Keratinocyte (primary cell): Measurements from ENCODE around the gene KCNF1. TPM values are rescaled to one million over a fixed set of nuclear protein-coding genes. Genes with fewer than 3 reads are reported as not detected.

Experiments used
- DNase-seq: peaks from one replicate; pipeline ENCODE4 v3.0.0-alpha.2; 2011; ENCODE audit warnings: low read depth, missing footprints, low spot score
- FAIRE-seq: peaks from 2 replicates; lab custom pipeline; 2011; peaks lifted over from hg19 to GRCh38; lab: Jason Lieb, UNC
- H2AFZ ChIP-seq: 2 replicates; pipeline ENCODE4 v1.6.0; 2012; ENCODE audit warnings: low read length, control low read depth, inconsistent platforms; ENCODE audit not compliant: control insufficient read depth
- H3K27ac ChIP-seq: 2 replicates; pipeline ENCODE4 v1.5.1; 2011; ENCODE audit warnings: low read length; ENCODE audit not compliant: control insufficient read depth, insufficient read depth
- H3K27me3 ChIP-seq: 3 replicates; pipeline ENCODE4 v1.6.0; 2011; ENCODE audit warnings: low read length; ENCODE audit not compliant: control insufficient read depth, insufficient read depth; ENCODE audit errors: extremely low read depth
- H3K36me3 ChIP-seq, 2 experiments: 2 replicates in 1 of 2; 3 replicates in 1 of 2; pipeline ENCODE4 v1.5.1; 2011; ENCODE audit warnings: low read length in 2 of 2, mild to moderate bottlenecking in 1 of 2; ENCODE audit not compliant: control insufficient read depth in 2 of 2, insufficient read depth in 2 of 2; ENCODE audit errors: extremely low read depth in 1 of 2
- H3K4me1 ChIP-seq: 3 replicates; pipeline ENCODE4 v1.5.1; 2011; ENCODE audit warnings: low read length; ENCODE audit not compliant: control insufficient read depth, insufficient read depth; ENCODE audit errors: extremely low read depth
- H3K4me2 ChIP-seq: 3 replicates; pipeline ENCODE4 v1.6.0; 2011; ENCODE audit warnings: low read depth, low read length; ENCODE audit not compliant: control insufficient read depth, insufficient read depth; ENCODE audit errors: extremely low read depth
- H3K4me3 ChIP-seq, 3 experiments: fragments of 200-600 bp in 1 of 3; sonication (generic) in 1 of 3; 2 replicates in 2 of 3; 3 replicates in 1 of 3; pipeline ENCODE4 v1.5.1; 2011 to 2016; ENCODE audit warnings: low read length in 3 of 3, mild to moderate bottlenecking in 3 of 3, control low read depth in 2 of 3, inconsistent platforms in 1 of 3, low read depth in 1 of 3, mixed read lengths in 1 of 3, mixed run types in 1 of 3, moderate library complexity in 1 of 3; ENCODE audit not compliant: control insufficient read depth in 2 of 3, insufficient read depth in 2 of 3; ENCODE audit errors: extremely low read depth in 1 of 3
- H3K79me2 ChIP-seq: 2 replicates; pipeline ENCODE4 v1.6.0; 2012; ENCODE audit warnings: low read length; ENCODE audit not compliant: control insufficient read depth, insufficient read depth
- H3K9ac ChIP-seq: 3 replicates; pipeline ENCODE4 v1.6.0; 2011; ENCODE audit warnings: low read length; ENCODE audit not compliant: control insufficient read depth, insufficient read depth; ENCODE audit errors: extremely low read depth
- H3K9me1 ChIP-seq: 3 replicates; pipeline ENCODE4 v1.6.0; 2011; ENCODE audit warnings: low read length; ENCODE audit not compliant: control insufficient read depth, insufficient read depth; ENCODE audit errors: extremely low read depth
- H3K9me3 ChIP-seq: 2 replicates; pipeline ENCODE4 v1.5.1; 2012; ENCODE audit warnings: low read depth, low read length; ENCODE audit not compliant: control insufficient read depth
- H4K20me1 ChIP-seq: 3 replicates; pipeline ENCODE4 v1.6.0; 2011; ENCODE audit warnings: low read length; ENCODE audit not compliant: control insufficient read depth, insufficient read depth; ENCODE audit errors: extremely low read depth
- CTCF ChIP-seq, 3 experiments: IDR thresholded peaks in 1 of 3; conservative IDR thresholded peaks in 1 of 3; optimal IDR thresholded peaks in 1 of 3; 2 replicates in 2 of 3; 3 replicates in 1 of 3; pipeline versions ENCODE3 to v1.5.1; 2011; ENCODE audit warnings: low read length in 3 of 3, mild to moderate bottlenecking in 3 of 3, moderate library complexity in 2 of 3, control low read depth in 1 of 3, inconsistent platforms in 1 of 3; ENCODE audit not compliant: insufficient read depth in 2 of 3; ENCODE audit errors: extremely low read depth in 1 of 3
- EZH2 ChIP-seq: IDR thresholded peaks from one replicate; pipeline ENCODE4 v1.6.1; 2012; ENCODE audit warnings: inconsistent platforms, mild to moderate bottlenecking, low read length, moderate library complexity
- dilution Hi-C: fragments of 300-500 bp; cut with MboI; formaldehyde crosslinking; loops from one replicate; pipeline ENCODE4 v1.7.0; 2020; ENCODE audit warnings: low sequenced_read_pairs; ENCODE audit not compliant: extremely low pct_ligation_motif_present
- polyA plus RNA-seq, 5 experiments: library from polyadenylated mRNA; depleted of rRNA in 3 of 5; stranded (reverse) in 3 of 5; stranded (forward) in 1 of 5; unstranded in 1 of 5; fragments of >200 nt; gene quantifications; 1 replicate in 1 of 5; 2 replicates in 3 of 5; 3 replicates in 1 of 5; pipeline versions ENCODE4 v1.2.1 to v1.2.3, GENCODE V29; 2011 to 2012; ENCODE audit warnings: missing spikeins in 2 of 5, low read depth in 1 of 5, low replicate concordance in 1 of 5

Gene KCNF1
- polyA plus RNA-seq, 1 donor (not counting 4 experiments of a cell fraction or from before 2014, with no cell fraction given), result 0.05 TPM

GRCh38 chr2:10905862-10906143, 5.9 kb upstream of the KCNF1 start:
- Histone ChIP-seq H3K9ac (no peak overlapping the region), H3K27me3 (peaks cover 3% of the 10 kb centered on the region)
- no peak for FAIRE-seq

GRCh38 chr2:10906926-10907625, 4.7 kb upstream of the KCNF1 start:
- FAIRE-seq (no peak), DNase-seq (no peak)
- no peak overlapping the region for H2AFZ ChIP-seq
- no peaks in the 10 kb centered on the region for H3K9me1 ChIP-seq
- H3K9me3 ChIP-seq, result no peaks in the 10 kb centered on the region
- peaks cover 15% of the 10 kb centered on the region for H3K27me3 ChIP-seq
- H3K9ac ChIP-seq, result no peak overlapping the region
- no peak overlapping the region for H3K4me3 ChIP-seq
- TF ChIP-seq EZH2 (no peak), CTCF (optimal IDR thresholded peaks at IDR 0.05 in 1 of 3, IDR thresholded peaks at IDR 0.05 in 1 of 3, conservative IDR thresholded peaks at IDR 0.05 in 1 of 3; ENCODE audit: extremely low read depth in 1 of 3, insufficient read depth in 2 of 3, low read length in 3 of 3) (no peak)
- H3K27ac ChIP-seq, result no peak overlapping the region
- H3K4me1 ChIP-seq, result peaks cover 10% of the 10 kb centered on the region
- no peaks in the 10 kb centered on the region for H3K79me2 ChIP-seq
- H3K36me3 ChIP-seq, result no peaks in the 10 kb centered on the region
- H3K4me2 ChIP-seq, result no peak overlapping the region
- dilution Hi-C loops, result no loop called here
- H4K20me1 ChIP-seq, result no peaks in the 10 kb centered on the region

More at GRCh38 chr2:10905862-10906143, 5.9 kb upstream of the KCNF1 start:
- TF ChIP-seq EZH2 (no peak), CTCF (optimal IDR thresholded peaks at IDR 0.05 in 1 of 3, IDR thresholded peaks at IDR 0.05 in 1 of 3, conservative IDR thresholded peaks at IDR 0.05 in 1 of 3; ENCODE audit: extremely low read depth in 1 of 3, insufficient read depth in 2 of 3, low read length in 3 of 3) (no peak)
- Histone ChIP-seq H3K79me2 (no peaks in the 10 kb centered on the region), H3K9me1 (no peaks in the 10 kb centered on the region), H4K20me1 (no peaks in the 10 kb centered on the region), H3K4me3 (no peak overlapping the region), H3K4me1 (peaks cover 18% of the 10 kb centered on the region), H3K9me3 (no peaks in the 10 kb centered on the region), H3K36me3 (no peaks in the 10 kb centered on the region), H3K4me2 (no peak overlapping the region), H3K27ac (no peak overlapping the region), H2AFZ (no peak overlapping the region)
- no peak for DNase-seq
- dilution Hi-C loops, result no loop called here
